ENCODE measurements around the gene C14orf180.
A peak's percentile ranks its signal among the peaks of the same experiment; 100 is the strongest.

Gene C14orf180

DNA sequence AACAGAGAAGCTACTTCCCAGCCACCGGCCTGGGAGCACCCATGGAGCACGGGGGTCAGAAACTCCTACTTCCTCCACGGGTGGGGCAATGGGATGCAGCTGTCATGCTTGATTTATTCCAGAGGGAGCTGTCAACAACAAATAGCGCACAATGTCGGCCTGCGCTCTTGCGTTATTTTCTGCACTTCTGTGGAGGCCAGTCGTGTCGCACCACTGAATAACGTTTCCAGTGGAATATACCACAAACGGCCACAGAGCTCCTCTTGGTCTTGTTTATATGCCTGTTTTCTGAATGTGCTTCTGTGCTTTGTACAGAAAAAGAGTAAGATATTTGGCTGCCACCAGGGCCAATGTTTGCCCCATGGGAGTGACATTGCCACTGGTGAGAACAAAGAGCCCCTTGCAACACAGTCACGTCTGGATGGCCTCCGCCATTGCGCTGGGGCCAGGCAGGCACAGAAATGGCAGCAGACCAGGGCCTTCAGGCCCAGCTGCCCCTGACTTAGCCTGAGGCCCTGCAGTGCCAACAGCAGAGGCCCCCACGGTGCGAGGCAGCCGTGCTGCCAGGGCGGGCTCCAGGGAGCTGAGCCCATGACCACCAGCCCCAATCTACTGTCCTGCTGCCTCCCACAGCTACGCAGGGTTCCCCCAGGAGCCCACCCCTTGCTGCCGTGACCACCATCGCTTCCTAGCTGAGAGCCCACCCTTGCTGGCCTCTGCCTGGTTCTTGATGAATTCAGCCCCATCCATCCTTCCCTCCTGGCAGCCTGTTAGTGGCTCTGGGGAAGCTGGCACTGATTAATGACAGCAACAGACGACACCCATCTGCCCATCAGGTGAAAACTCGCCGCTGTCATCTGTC, 53.9 kb downstream of the C14orf180 start:
- Histone ChIP-seq H3K9me3 (ENCODE audit: control insufficient read depth, insufficient read depth, low read depth, low read length) (no peaks in the 10 kb centered on the region), H3K4me3 (ENCODE audit: low read depth, low read length) (no peak overlapping the region), H3K36me3 (ENCODE audit: control insufficient read depth in 2 of 2, insufficient read depth in 1 of 2, low read length in 2 of 2) (no peaks in the 10 kb centered on the region), H3K27ac (ENCODE audit: extremely low read depth, low read depth, low read length) (no peak overlapping the region), H3K4me1 (ENCODE audit: control insufficient read depth, insufficient read depth, low read length) (peaks cover 7% of the 10 kb centered on the region; the same call in 1 of the 2 replicates)
- ChIA-PET POLR2A (no interaction called here), CTCF (interaction anchor here (0.6 kb wide), 1 partner anchor 18 kb away, joined by 5 read pairs; no protein-coding TSS in a partner anchor)
- TF ChIP-seq ZNF426 (tag by site-specific recombination; IDR thresholded peaks at IDR 0.05) (no peak), BCL11A (tag by site-specific recombination; IDR thresholded peaks at IDR 0.05; ENCODE audit: low read depth) (no peak)
- TF ChIP-seq, protein P1, sequence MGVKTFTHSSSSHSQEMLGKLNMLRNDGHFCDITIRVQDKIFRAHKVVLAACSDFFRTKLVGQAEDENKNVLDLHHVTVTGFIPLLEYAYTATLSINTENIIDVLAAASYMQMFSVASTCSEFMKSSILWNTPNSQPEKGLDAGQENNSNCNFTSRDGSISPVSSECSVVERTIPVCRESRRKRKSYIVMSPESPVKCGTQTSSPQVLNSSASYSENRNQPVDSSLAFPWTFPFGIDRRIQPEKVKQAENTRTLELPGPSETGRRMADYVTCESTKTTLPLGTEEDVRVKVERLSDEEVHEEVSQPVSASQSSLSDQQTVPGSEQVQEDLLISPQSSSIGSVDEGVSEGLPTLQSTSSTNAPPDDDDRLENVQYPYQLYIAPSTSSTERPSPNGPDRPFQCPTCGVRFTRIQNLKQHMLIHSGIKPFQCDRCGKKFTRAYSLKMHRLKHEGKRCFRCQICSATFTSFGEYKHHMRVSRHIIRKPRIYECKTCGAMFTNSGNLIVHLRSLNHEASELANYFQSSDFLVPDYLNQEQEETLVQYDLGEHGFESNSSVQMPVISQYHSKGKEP (tag by site-specific recombination; IDR thresholded peaks at IDR 0.05): no peak

DNA sequence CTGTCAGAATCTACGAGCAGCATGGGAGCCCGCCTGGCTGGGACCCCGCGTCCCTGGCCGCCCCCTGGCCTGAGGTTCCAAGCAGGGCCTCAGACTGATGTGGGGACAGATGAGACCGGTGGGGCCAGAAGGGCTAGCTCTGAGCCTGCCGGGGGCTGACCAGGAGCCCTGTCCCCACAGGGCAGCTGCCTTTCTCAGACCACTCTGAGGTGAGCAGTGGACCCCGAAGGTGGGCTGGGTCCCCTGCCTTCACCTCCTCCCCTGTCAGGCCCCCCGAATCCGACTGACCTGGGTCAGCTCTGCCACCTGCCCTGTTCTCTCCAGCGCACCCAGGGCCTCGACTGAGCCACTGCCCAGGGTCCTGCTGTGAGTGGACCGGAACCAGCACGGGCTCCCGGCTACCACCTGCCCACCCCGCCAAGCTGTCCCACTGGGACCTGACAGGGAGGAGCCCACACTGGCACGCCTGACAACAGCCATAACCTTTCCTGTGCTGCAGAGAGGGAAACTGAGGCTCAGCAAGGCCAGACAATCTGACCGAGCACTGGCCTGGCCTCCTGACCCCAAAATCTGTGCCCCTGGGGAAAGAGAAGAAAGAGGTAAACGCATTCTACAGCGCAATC, 54.7 kb downstream of the C14orf180 start:
- no peak overlapping the region for H3K4me3 ChIP-seq (ENCODE audit: low read depth, low read length)
- H3K4me1 ChIP-seq (ENCODE audit: control insufficient read depth, insufficient read depth, low read length): peaks cover 7% of the 10 kb centered on the region; the same call in 1 of the 2 replicates
- TF ChIP-seq ZSCAN16 (tag by site-specific recombination; IDR thresholded peaks at IDR 0.05) (no peak), ZNF354C (tag by site-specific recombination; IDR thresholded peaks at IDR 0.05; ENCODE audit: borderline replicate concordance, low read depth) (no peak), ZNF785 (tag by site-specific recombination; IDR thresholded peaks at IDR 0.05) (no peak), ZNF837 (tag by site-specific recombination; IDR thresholded peaks at IDR 0.05) (no peak), ZNF416 (tag by site-specific recombination; IDR thresholded peaks at IDR 0.05) (no peak), ZNF133 (tag by site-specific recombination; IDR thresholded peaks at IDR 0.05) (no peak), ZNF335 (tag by site-specific recombination; conservative IDR thresholded peaks at IDR 0.05) (no peak), ZFP3 (tag by site-specific recombination; IDR thresholded peaks at IDR 0.05; ENCODE audit: low read depth) (no peak), ZNF629 (tag by site-specific recombination; IDR thresholded peaks at IDR 0.05) (no peak), MZF1 (tag by site-specific recombination; IDR thresholded peaks at IDR 0.05; ENCODE audit: borderline replicate concordance) (no peak)
- no peak overlapping the region for H3K27ac ChIP-seq (ENCODE audit: extremely low read depth, low read depth, low read length)
- POLR2A ChIA-PET: no interaction called here
- H3K9me3 ChIP-seq (ENCODE audit: control insufficient read depth, insufficient read depth, low read depth, low read length): no peaks in the 10 kb centered on the region
- H3K36me3 ChIP-seq (ENCODE audit: control insufficient read depth in 2 of 2, insufficient read depth in 1 of 2, low read length in 2 of 2): no peaks in the 10 kb centered on the region
- CTCF ChIA-PET: interaction anchor here (0.6 to 0.8 kb wide), 3 partner anchors 19 to 556 kb away, joined by 3 to 5 read pairs (median 5); no protein-coding TSS in a partner anchor

DNA sequence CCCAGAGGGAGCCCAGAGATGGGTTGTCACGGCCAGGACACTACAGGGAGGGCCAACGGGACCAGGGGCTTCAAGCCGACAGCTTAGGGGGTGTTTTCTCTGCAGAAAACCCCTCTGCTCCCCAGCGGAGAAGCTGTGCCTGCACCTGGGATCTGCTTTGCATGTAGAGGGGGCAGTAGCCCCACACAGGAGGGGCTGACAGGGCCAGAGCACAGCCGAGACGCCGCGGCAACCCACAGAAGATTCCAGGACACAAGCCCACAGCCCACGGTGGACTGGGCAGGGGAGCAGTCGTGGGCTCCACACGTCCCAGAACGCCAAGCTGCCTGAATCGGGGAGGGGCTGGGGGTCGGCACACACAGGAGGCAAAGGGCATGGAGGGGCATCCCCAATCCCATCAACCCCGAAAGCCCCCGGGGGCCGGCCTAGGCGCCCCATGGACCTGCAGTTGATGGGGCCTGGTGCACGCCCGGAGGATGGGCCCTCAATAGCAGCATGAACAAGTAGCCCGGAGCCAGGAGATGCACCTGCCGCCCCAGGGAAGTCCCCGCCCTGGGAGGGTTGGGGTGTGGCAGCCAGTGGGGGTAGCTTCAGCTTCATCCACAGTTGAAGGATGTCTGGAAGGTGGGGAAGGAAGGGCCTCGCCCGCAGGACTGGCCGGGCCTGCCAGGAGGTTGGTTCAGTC, 55.5 kb downstream of the C14orf180 start:
- Histone ChIP-seq H3K27ac (ENCODE audit: extremely low read depth, low read depth, low read length) (no peak overlapping the region), H3K36me3 (ENCODE audit: control insufficient read depth in 2 of 2, insufficient read depth in 1 of 2, low read length in 2 of 2) (no peaks in the 10 kb centered on the region), H3K9me3 (ENCODE audit: control insufficient read depth, insufficient read depth, low read depth, low read length) (no peaks in the 10 kb centered on the region), H3K4me1 (ENCODE audit: control insufficient read depth, insufficient read depth, low read length) (peaks cover 7% of the 10 kb centered on the region; the same call in 1 of the 2 replicates), H3K4me3 (ENCODE audit: low read depth, low read length) (no peak overlapping the region)
- CTCF ChIA-PET: interaction anchor here (0.7 to 0.8 kb wide), 2 partner anchors 71 to 557 kb away, joined by 3 to 5 read pairs; no protein-coding TSS in a partner anchor
- TF ChIP-seq ZFHX2 (tag by site-specific recombination; conservative IDR thresholded peaks at IDR 0.05) (no peak), SETDB1 (IDR thresholded peaks at IDR 0.05; ENCODE audit: insufficient read length, low read length) (no peak), ZNF596 (tag by site-specific recombination; IDR thresholded peaks at IDR 0.05) (no peak), FEZF1 (tag by site-specific recombination; IDR thresholded peaks at IDR 0.05) (no peak), YY2 (tag by site-specific recombination; IDR thresholded peaks at IDR 0.05) (no peak), ZNF555 (tag by site-specific recombination; conservative IDR thresholded peaks at IDR 0.05) (no peak), KLF1 (tag by site-specific recombination; IDR thresholded peaks at IDR 0.05) (peak; percentile 94), ZNF677 (tag by site-specific recombination; IDR thresholded peaks at IDR 0.05) (no peak)
- TF ChIP-seq, protein P2, sequence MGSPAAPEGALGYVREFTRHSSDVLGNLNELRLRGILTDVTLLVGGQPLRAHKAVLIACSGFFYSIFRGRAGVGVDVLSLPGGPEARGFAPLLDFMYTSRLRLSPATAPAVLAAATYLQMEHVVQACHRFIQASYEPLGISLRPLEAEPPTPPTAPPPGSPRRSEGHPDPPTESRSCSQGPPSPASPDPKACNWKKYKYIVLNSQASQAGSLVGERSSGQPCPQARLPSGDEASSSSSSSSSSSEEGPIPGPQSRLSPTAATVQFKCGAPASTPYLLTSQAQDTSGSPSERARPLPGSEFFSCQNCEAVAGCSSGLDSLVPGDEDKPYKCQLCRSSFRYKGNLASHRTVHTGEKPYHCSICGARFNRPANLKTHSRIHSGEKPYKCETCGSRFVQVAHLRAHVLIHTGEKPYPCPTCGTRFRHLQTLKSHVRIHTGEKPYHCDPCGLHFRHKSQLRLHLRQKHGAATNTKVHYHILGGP (tag by site-specific recombination; IDR thresholded peaks at IDR 0.05): no peak
- POLR2A ChIA-PET: no interaction called here
